H9 (cell line): ENCODE measurements around the gene SFMBT1. TPM values are rescaled to one million over a fixed set of nuclear protein-coding genes. Genes with fewer than 3 reads are reported as not detected.

Experiments
- DNase-seq: peaks from one replicate; pipeline ENCODE4 v3.0.0-alpha.2; 2017
- H2AFZ ChIP-seq: one replicate; pipeline ENCODE4 v1.6.1; 2013; ENCODE audit warnings: mild to moderate bottlenecking, low read length, control low read depth, moderate library complexity
- H2AK5ac ChIP-seq: 2 replicates; pipeline ENCODE4 v1.6.1; 2013; ENCODE audit warnings: low read length, control low read depth, mixed read lengths; ENCODE audit not compliant: insufficient read length
- H2BK120ac ChIP-seq: one replicate; pipeline ENCODE4 v1.6.1; 2013; ENCODE audit warnings: low read depth, mild to moderate bottlenecking, low read length, control low read depth, inconsistent platforms; ENCODE audit not compliant: poor library complexity, severe bottlenecking
- H2BK12ac ChIP-seq: 2 replicates; pipeline ENCODE4 v1.6.1; 2013; ENCODE audit warnings: low read length, control low read depth, mixed read lengths, low read depth; ENCODE audit not compliant: insufficient read length
- H2BK15ac ChIP-seq: 2 replicates; pipeline ENCODE4 v1.6.1; 2013; ENCODE audit warnings: low read depth, low read length, control low read depth
- H2BK20ac ChIP-seq: one replicate; pipeline ENCODE4 v1.6.1; 2013; ENCODE audit warnings: low read depth, mild to moderate bottlenecking, low read length, control low read depth, inconsistent platforms; ENCODE audit not compliant: poor library complexity, severe bottlenecking
- H2BK5ac ChIP-seq: 2 replicates; pipeline ENCODE4 v1.6.1; 2013; ENCODE audit warnings: low read length, control low read depth, mixed read lengths; ENCODE audit not compliant: insufficient read length
- H3K14ac ChIP-seq: 2 replicates; pipeline ENCODE4 v1.6.1; 2013; ENCODE audit warnings: low read length, control low read depth; ENCODE audit not compliant: insufficient read depth
- H3K18ac ChIP-seq: 2 replicates; pipeline ENCODE4 v1.6.1; 2013; ENCODE audit warnings: low read depth, mild to moderate bottlenecking, mixed read lengths, low read length, control low read depth; ENCODE audit not compliant: insufficient read length
- H3K23ac ChIP-seq: 2 replicates; pipeline ENCODE4 v1.6.1; 2013; ENCODE audit warnings: low read length, control low read depth, mixed read lengths, low read depth; ENCODE audit not compliant: insufficient read length
- H3K23me2 ChIP-seq: 2 replicates; pipeline ENCODE4 v1.6.1; 2013; ENCODE audit warnings: low read depth, mild to moderate bottlenecking, mixed read lengths, low read length, control low read depth; ENCODE audit not compliant: insufficient read length, poor library complexity, severe bottlenecking
- H3K27ac ChIP-seq: 2 replicates; pipeline ENCODE4 v1.5.1; 2013; ENCODE audit warnings: low read length, control low read depth, mixed read lengths, low read depth; ENCODE audit not compliant: insufficient read length
- H3K27me3 ChIP-seq: 2 replicates; pipeline ENCODE4 v1.6.1; 2013; ENCODE audit warnings: low read length, control low read depth, inconsistent platforms; ENCODE audit not compliant: insufficient read depth
- H3K4ac ChIP-seq: 2 replicates; pipeline ENCODE4 v1.6.1; 2013; ENCODE audit warnings: low read depth, mild to moderate bottlenecking, control low read depth, inconsistent platforms, low read length, moderate library complexity
- H3K4me1 ChIP-seq: 2 replicates; pipeline ENCODE4 v1.6.1; 2013; ENCODE audit warnings: low read length, control low read depth, inconsistent platforms; ENCODE audit not compliant: insufficient read depth
- H3K4me2 ChIP-seq: 2 replicates; pipeline ENCODE4 v1.6.1; 2013; ENCODE audit warnings: low read length, control low read depth, mixed read lengths; ENCODE audit not compliant: insufficient read length, insufficient read depth
- H3K56ac ChIP-seq: 2 replicates; pipeline ENCODE4 v1.6.1; 2013; ENCODE audit warnings: low read depth, mild to moderate bottlenecking, mixed read lengths, low read length, control low read depth; ENCODE audit not compliant: insufficient read length
- H3K79me1 ChIP-seq: 2 replicates; pipeline ENCODE4 v1.6.1; 2013; ENCODE audit warnings: low read depth, mild to moderate bottlenecking, moderate library complexity, low read length, control low read depth, inconsistent platforms; ENCODE audit not compliant: insufficient read depth, poor library complexity, severe bottlenecking
- H3K79me2 ChIP-seq: 2 replicates; pipeline ENCODE4 v1.6.1; 2013; ENCODE audit warnings: low read length, control low read depth, inconsistent platforms; ENCODE audit not compliant: insufficient read depth
- H3K9ac ChIP-seq: 2 replicates; pipeline ENCODE4 v1.6.1; 2013; ENCODE audit warnings: low read length, control low read depth, mixed read lengths; ENCODE audit not compliant: insufficient read length; ENCODE audit errors: extremely low read depth
- H3K9me3 ChIP-seq: one replicate; pipeline ENCODE4 v1.6.1; 2013; ENCODE audit warnings: low read depth, low read length, inconsistent platforms; ENCODE audit not compliant: control insufficient read depth
- H3T11ph ChIP-seq: one replicate; pipeline ENCODE4 v1.6.1; 2013; ENCODE audit warnings: mild to moderate bottlenecking, low read length, control low read depth, inconsistent platforms
- H4K20me1 ChIP-seq: one replicate; pipeline ENCODE4 v1.6.1; 2013; ENCODE audit not compliant: control insufficient read depth, insufficient read length, insufficient read depth
- H4K5ac ChIP-seq: 2 replicates; pipeline ENCODE4 v1.6.1; 2013; ENCODE audit warnings: low read depth, mild to moderate bottlenecking, mixed read lengths, low read length, control low read depth; ENCODE audit not compliant: insufficient read length
- H4K8ac ChIP-seq: replicated peaks from 2 replicates; pipeline ENCODE4 v1.6.1; 2013; ENCODE audit warnings: low read length, control low read depth, mixed read lengths, low read depth; ENCODE audit not compliant: insufficient read length
- H4K91ac ChIP-seq: 2 replicates; pipeline ENCODE4 v1.6.1; 2013; ENCODE audit warnings: low read depth, mild to moderate bottlenecking, moderate library complexity, mixed read lengths, low read length, control low read depth; ENCODE audit not compliant: insufficient read length
- H3K27ac Mint-ChIP-seq, 3 experiments: 2 replicates in 2 of 3; 3 replicates in 1 of 3; pipeline ENCODE4 v1.8.0; 2020 to 2021; ENCODE audit warnings: mixed read lengths in 3 of 3, mild to moderate bottlenecking in 1 of 3, moderate library complexity in 1 of 3
- H3K27me3 Mint-ChIP-seq: 2 replicates; pipeline ENCODE4 v1.8.0; 2021; ENCODE audit warnings: low read depth, mild to moderate bottlenecking, moderate library complexity, mixed read lengths
- H3K36me3 Mint-ChIP-seq, 3 experiments: 2 replicates in 2 of 3; 3 replicates in 1 of 3; pipeline ENCODE4 v1.8.0; 2020 to 2021; ENCODE audit warnings: low read depth in 3 of 3, mixed read lengths in 3 of 3; ENCODE audit not compliant: insufficient read depth in 1 of 3
- H3K4me1 Mint-ChIP-seq, 2 experiments: 2 replicates each; pipeline ENCODE4 v1.8.0; 2020; ENCODE audit warnings: mixed read lengths in 2 of 2
- H3K4me3 Mint-ChIP-seq, 2 experiments: 2 replicates in 1 of 2; 3 replicates in 1 of 2; pipeline ENCODE4 v1.8.0; 2020 to 2021; ENCODE audit warnings: mild to moderate bottlenecking in 2 of 2, mixed read lengths in 2 of 2, moderate library complexity in 1 of 2
- H3K9me3 Mint-ChIP-seq, 2 experiments: 2 replicates in 1 of 2; 3 replicates in 1 of 2; pipeline ENCODE4 v1.8.0; 2020; ENCODE audit warnings: mild to moderate bottlenecking in 2 of 2, mixed read lengths in 2 of 2, moderate library complexity in 1 of 2
- CTCF ChIP-seq: fragments of 200-600 bp; sonication (generic); conservative IDR thresholded peaks from 3 replicates; pipeline ENCODE4 v1.8.0; 2021; ENCODE audit warnings: antibody characterized with exemption, mild to moderate bottlenecking
- WGBS: extraction: QIAGEN DNeasy Blood & Tissue Kit; methylation state at CpG from one replicate; pipeline ENCODE4 v1.1.7; 2013; ENCODE audit warnings: missing lambda C conversion rate, low lambda C conversion rate, mixed read lengths; ENCODE audit not compliant: insufficient read length; ENCODE audit errors: extremely low coverage; 5-methylcytosine and 5-hydroxymethylcytosine counted together
- total RNA-seq: library from RNA; stranded (reverse); gene quantifications from 2 replicates; pipeline ENCODE4 v1.2.1, GENCODE V29; 2021

SFMBT1 gene
- total RNA-seq, 1 experiment from 2014 or later = 15.3 TPM

DNA sequence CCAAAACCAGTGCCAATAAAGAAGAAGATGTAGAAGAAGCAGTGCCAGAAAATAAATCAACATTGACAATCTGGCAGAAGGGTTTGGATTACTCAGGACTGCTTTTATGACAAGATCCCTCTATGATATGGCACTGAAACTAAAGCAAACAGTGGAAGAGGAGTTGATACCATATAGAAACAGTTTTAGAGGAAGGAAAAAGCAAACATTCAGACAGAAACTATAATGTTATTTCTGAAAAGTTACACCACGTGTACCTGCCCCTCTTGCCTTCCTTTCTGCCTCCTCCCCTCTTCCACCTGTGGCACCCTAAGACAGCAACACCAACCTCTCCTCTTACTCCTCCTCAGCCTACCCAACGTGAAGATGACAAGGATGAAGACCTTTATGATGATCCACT, 63.0 kb downstream of the SFMBT1 start:
- Histone ChIP-seq H2AK5ac (no peak overlapping the region), H3K79me1 (no peaks in the 10 kb centered on the region), H3K14ac (no peak overlapping the region), H3K4me2 (no peak overlapping the region), H3K27ac (no peak overlapping the region), H3T11ph (no peak overlapping the region), H4K8ac (no peak overlapping the region), H3K23me2 (no peaks in the 10 kb centered on the region), H3K56ac (no peak overlapping the region), H2BK120ac (no peak overlapping the region), H3K79me2 (no peaks in the 10 kb centered on the region), H2BK20ac (no peak overlapping the region), H3K27me3 (no peaks in the 10 kb centered on the region), H4K91ac (no peak overlapping the region), H4K5ac (no peak overlapping the region), H2AFZ (no peak overlapping the region), H3K4ac (no peak overlapping the region), H3K9me3 (no peaks in the 10 kb centered on the region), H4K20me1 (no peaks in the 10 kb centered on the region), H3K18ac (no peak overlapping the region), H3K23ac (no peak overlapping the region), H3K9ac (no peak overlapping the region), H2BK15ac (no peak overlapping the region), H2BK5ac (no peak overlapping the region), H3K4me1 (no peaks in the 10 kb centered on the region), H2BK12ac (no peak overlapping the region)
- no peak overlapping the region for H3K4me3 Mint-ChIP-seq
- no peaks in the 10 kb centered on the region for H3K9me3 Mint-ChIP-seq
- H3K27me3 Mint-ChIP-seq = no peaks in the 10 kb centered on the region
- H3K4me1 Mint-ChIP-seq = peaks cover 3 to 4% of the 10 kb centered on the region in 2 experiments; a peak in 3 of 4 replicates
- WGBS = no CpG with 5 or more reads among the region's 2 CpGs
- peak overlapping the region in 1 of 3 experiments; percentile 24; a peak in 1 of 7 replicates for H3K27ac Mint-ChIP-seq
- TF ChIP-seq CTCF = no peak
- H3K36me3 Mint-ChIP-seq = no peaks in the 10 kb centered on the region
- no peak for DNase-seq
